Measurements from ENCODE around the gene STPG1.

The STPG1 gene

DNA sequence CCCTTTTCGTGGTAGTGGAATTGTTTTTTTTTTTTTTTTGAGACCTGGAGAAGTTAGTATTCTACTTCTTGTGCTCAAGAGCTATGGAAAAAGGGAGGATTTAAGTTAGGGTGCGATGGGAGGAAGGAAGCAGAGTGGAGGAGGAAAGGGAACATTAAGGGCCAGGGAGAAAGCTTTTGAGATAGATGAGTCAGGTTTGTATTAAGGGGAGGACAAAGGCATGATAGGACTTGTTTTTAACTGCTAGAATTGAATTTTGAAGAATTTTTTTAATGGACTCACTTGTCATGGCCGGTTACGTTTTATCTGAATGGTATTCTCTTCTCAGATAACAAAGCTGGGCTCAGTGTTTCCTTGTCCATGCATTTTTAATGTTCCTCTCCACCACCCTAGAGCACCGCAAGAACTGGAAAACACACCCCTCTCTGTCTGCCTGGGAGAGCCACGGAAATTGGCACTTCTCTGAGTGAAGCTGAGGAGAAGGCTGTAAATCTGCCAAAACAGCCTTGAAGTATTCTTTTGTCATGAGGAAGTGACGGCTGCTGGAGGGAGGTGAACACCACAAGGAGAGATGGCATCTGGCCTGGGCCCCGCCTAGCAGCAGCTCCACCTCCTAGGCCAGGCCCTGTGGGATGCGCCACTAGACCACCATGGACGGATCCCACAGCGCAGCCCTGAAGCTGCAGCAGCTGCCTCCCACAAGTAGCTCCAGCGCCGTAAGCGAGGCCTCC lies 5.5 kb upstream of the STPG1 start:
- H3K4me3 ChIP-seq (replicated peaks in 1 of 2; ENCODE audit: low read depth in 2 of 2, low read length in 2 of 2) = no peak overlapping the region
- DNase-seq (ENCODE audit: low read depth in 2 of 2) = peak; percentile 67 to 80
- no peak for TF ChIP-seq CTCF (IDR thresholded peaks at IDR 0.05; ENCODE audit: low read depth, low read length)

DNA sequence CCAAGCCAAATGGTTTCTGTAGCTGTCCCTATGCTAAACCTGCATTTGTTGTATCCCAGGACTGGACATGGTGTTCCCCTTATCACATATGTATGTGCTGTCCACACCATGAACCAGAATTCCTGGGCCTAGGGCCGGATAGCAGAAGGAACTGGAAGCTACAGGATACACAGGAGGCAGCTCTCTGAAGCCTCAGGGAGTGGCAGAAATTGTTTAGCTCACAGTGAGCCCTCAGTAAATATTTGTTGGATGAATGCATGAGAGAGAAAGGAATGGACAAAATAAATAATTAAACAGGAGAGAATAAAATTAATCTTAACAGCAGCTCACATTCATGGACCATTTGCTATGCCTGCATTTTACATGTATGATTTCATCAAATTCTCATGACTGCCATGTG lies 4.1 kb upstream of the STPG1 start:
- no peak overlapping the region for H3K4me3 ChIP-seq (replicated peaks in 1 of 2; ENCODE audit: low read depth in 2 of 2, low read length in 2 of 2)
- peak in 1 of 2 donors; percentile 51 for DNase-seq (ENCODE audit: low read depth in 2 of 2)
- no peak for TF ChIP-seq CTCF (IDR thresholded peaks at IDR 0.05; ENCODE audit: low read depth, low read length)

DNA sequence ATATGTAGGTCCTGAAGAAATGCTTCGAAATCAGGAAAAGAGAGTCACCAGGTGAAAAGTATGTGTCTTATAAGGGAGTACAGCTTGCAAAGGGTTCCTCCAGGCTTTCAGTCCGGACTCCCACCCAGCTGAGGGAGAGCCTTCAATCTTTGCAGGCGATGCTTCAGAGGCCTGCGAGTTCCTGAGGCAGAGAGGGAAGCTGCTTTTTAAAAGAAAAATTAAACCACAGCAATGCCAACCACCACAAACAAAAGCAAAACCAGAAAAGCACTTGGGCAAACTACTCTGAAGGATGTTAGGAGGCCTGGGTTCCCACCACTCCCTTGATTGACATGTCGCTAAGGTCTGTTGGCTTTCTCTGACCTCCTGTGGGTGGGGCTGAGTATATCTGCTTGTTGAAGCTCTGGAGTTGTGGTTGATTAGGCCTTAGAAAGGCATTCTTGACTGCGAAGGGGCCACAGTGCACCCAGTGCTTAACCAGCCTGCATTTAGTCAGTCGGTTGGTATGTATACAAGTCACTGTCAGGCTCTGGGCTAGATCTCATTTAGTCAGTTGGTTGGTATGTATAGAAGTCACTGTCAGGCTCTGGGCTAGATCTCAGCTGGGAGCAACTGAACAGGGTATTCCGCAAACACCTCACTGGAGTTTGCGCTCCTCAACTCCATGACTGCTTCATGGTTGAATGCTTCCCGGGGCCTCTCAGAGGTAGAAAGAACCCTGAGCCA lies 3.2 kb upstream of the STPG1 start:
- TF ChIP-seq CTCF (IDR thresholded peaks at IDR 0.05; ENCODE audit: low read depth, low read length) = no peak
- DNase-seq (ENCODE audit: low read depth in 2 of 2) = peak; percentile 71 to 94
- peak overlapping the region in 1 of 2 donors; percentile 67 for H3K4me3 ChIP-seq (replicated peaks in 1 of 2; ENCODE audit: low read depth in 2 of 2, low read length in 2 of 2)

DNA sequence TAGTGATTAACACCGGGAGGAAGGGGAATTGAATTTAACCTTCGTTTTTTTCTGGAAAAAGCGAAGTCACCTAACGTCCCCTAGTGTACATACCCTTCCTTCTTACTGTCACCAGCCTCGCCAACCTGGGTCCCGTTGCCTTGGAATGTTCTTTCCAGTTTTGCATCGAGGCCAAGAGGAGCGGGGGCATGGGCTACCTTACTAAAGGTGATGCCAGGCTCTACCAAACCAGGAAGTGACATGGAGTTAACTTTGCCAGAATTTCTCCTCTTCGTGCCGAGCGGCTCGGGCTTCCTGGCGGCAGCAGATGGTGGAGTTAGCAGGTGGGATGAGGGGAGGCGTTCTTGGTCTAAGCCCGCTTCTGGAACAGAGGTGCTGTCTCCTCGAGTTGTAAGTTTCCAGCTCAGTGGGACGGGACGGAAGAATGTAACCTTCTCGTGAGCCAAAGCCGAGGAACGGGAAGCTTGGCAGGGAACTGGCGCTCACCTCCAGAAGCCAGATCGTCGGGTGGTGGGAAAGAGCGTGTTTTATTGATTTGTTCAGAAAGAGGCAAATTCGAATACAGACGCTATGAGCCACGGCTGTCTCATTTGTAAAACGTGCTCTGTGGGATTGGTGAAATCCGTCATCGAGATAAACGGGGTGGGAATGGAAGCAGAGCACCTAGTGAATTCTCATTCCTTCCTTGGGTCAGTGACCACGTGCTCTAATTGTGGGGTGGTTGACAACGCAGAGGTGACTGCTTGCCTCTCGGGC lies 2.5 kb upstream of the STPG1 start:
- TF ChIP-seq CTCF (IDR thresholded peaks at IDR 0.05; ENCODE audit: low read depth, low read length) = no peak
- DNase-seq (ENCODE audit: low read depth in 2 of 2) = peak in 1 of 2 donors; percentile 24
- H3K4me3 ChIP-seq (replicated peaks in 1 of 2; ENCODE audit: low read depth in 2 of 2, low read length in 2 of 2) = peak overlapping the region; percentile 67 to 71

GRCh38 chr1:24415334-24415909 lies 1.8 kb upstream of the STPG1 start, which contains the start of gene NIPAL3:
Gene NIPAL3 (plus strand): TSS chr1:24415802. CDS start chr1:24419548, 3,746 bp downstream.
- H3K4me3 ChIP-seq (replicated peaks in 1 of 2; ENCODE audit: low read depth in 2 of 2, low read length in 2 of 2) = peak within 1 kb of the TSS; percentile 67 to 71
- peak; percentile 99 to 100 for DNase-seq (ENCODE audit: low read depth in 2 of 2)
- TF ChIP-seq CTCF (IDR thresholded peaks at IDR 0.05; ENCODE audit: low read depth, low read length) = peak; percentile 76

DNA sequence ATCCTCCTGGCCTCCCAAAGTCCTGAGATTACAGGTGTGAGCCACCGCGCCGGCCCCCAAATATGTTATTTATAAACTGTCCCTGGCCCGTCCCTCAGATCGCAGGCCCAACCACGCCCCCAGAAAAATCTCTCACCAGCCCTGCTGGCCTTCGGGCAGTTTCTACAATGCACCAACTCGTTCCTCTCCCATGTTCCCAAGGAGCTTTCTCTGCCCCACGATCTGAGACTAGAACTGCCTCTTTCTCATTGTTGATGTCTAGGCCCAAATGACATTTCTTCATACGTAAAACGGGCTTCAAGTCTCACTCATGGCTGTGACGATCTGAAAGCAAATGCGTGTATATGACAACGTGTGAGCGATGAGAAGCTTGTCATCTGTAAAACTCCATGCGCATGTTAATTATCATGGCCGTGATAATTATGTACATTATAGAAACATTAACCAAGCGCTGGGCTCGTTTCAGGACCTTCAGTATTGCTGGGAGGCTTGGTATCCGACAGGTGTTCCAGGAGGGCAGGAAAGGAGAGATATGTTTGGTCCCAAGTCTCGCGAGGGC lies 1.3 kb upstream of the STPG1 start:
- DNase-seq (ENCODE audit: low read depth in 2 of 2) = no peak
- peak overlapping the region in 1 of 2 donors; percentile 71 for H3K4me3 ChIP-seq (replicated peaks in 1 of 2; ENCODE audit: low read depth in 2 of 2, low read length in 2 of 2)
- no peak for TF ChIP-seq CTCF (IDR thresholded peaks at IDR 0.05; ENCODE audit: low read depth, low read length)

All from cardiac fibroblast (primary cell).